ENCODE results near the gene PRIM1.

Gene PRIM1

GRCh38 chr12:56773113-56773512 lies 21.0 kb upstream of the PRIM1 start:
- no peak overlapping the region for H3K9ac ChIP-seq (ENCODE audit: insufficient read length, low read depth)
- no peaks in the 10 kb centered on the region for H3K36me3 ChIP-seq (ENCODE audit: insufficient read depth, insufficient read length, low read length)
- no peak for TF ChIP-seq SUZ12 (IDR thresholded peaks at IDR 0.05; ENCODE audit: extremely low read depth, insufficient read depth, insufficient read length)
- H3K4me1 ChIP-seq (ENCODE audit: insufficient read depth, insufficient read length), result peaks cover 4% of the 10 kb centered on the region
- H3K27me3 ChIP-seq (ENCODE audit: insufficient read depth, insufficient read length), result no peaks in the 10 kb centered on the region
- no peak overlapping the region for H3K4me3 ChIP-seq (ENCODE audit: insufficient read length, low read depth)
- no peak for DNase-seq (ENCODE audit: low read depth, low spot score)
- peaks cover 12% of the 10 kb centered on the region for H3K9me3 ChIP-seq (ENCODE audit: insufficient read depth, low read length)

- no peak for DNase-seq (ENCODE audit: low read depth, low spot score)
Observed at GRCh38 chr12:56772625-56773024, 20.5 kb upstream of the PRIM1 start.

GRCh38 chr12:56769868-56770267 lies 17.7 kb upstream of the PRIM1 start:
- TF ChIP-seq SUZ12 (IDR thresholded peaks at IDR 0.05; ENCODE audit: extremely low read depth, insufficient read depth, insufficient read length), result no peak
- no peak for TF ChIP-seq YY1 (IDR thresholded peaks at IDR 0.05; ENCODE audit: insufficient read depth, insufficient read length)
- TF ChIP-seq ZNF274 (IDR thresholded peaks at IDR 0.05; ENCODE audit: low read depth, low read length), result no peak
- peaks cover 8% of the 10 kb centered on the region for H3K4me1 ChIP-seq (ENCODE audit: insufficient read depth, insufficient read length)
- H3K9me3 ChIP-seq (ENCODE audit: insufficient read depth, low read length), result 0 out of 2 replicates have a peak, but pooled peaks cover 4% of the 10 kb centered on the region
- H3K27me3 ChIP-seq (ENCODE audit: insufficient read depth, insufficient read length), result no peaks in the 10 kb centered on the region
- H3K4me3 ChIP-seq (ENCODE audit: insufficient read length, low read depth), result no peak overlapping the region
- no peaks in the 10 kb centered on the region for H3K36me3 ChIP-seq (ENCODE audit: insufficient read depth, insufficient read length, low read length)
- no peak overlapping the region for H3K9ac ChIP-seq (ENCODE audit: insufficient read length, low read depth)
- DNase-seq (ENCODE audit: low read depth, low spot score), result no peak

More at GRCh38 chr12:56772625-56773024, 20.5 kb upstream of the PRIM1 start:
- Histone ChIP-seq H3K36me3 (ENCODE audit: insufficient read depth, insufficient read length, low read length) (no peaks in the 10 kb centered on the region), H3K4me3 (ENCODE audit: insufficient read length, low read depth) (no peak overlapping the region), H3K9me3 (ENCODE audit: insufficient read depth, low read length) (peaks cover 12% of the 10 kb centered on the region), H3K9ac (ENCODE audit: insufficient read length, low read depth) (no peak overlapping the region), H3K4me1 (ENCODE audit: insufficient read depth, insufficient read length) (peaks cover 5% of the 10 kb centered on the region), H3K27me3 (ENCODE audit: insufficient read depth, insufficient read length) (no peaks in the 10 kb centered on the region)
- TF ChIP-seq ZNF274 (IDR thresholded peaks at IDR 0.05; ENCODE audit: low read depth, low read length), result no peak
- no peak for TF ChIP-seq SUZ12 (IDR thresholded peaks at IDR 0.05; ENCODE audit: extremely low read depth, insufficient read depth, insufficient read length)
- no peak for TF ChIP-seq YY1 (IDR thresholded peaks at IDR 0.05; ENCODE audit: insufficient read depth, insufficient read length)

GRCh38 chr12:56768424-56768823 lies 16.3 kb upstream of the PRIM1 start:
- Histone ChIP-seq H3K36me3 (ENCODE audit: insufficient read depth, insufficient read length, low read length) (no peaks in the 10 kb centered on the region), H3K4me1 (ENCODE audit: insufficient read depth, insufficient read length) (peaks cover 8% of the 10 kb centered on the region), H3K9ac (ENCODE audit: insufficient read length, low read depth) (no peak overlapping the region), H3K4me3 (ENCODE audit: insufficient read length, low read depth) (no peak overlapping the region), H3K27me3 (ENCODE audit: insufficient read depth, insufficient read length) (no peaks in the 10 kb centered on the region), H3K9me3 (ENCODE audit: insufficient read depth, low read length) (no peaks in the 10 kb centered on the region)
- no peak for DNase-seq (ENCODE audit: low read depth, low spot score)
- TF ChIP-seq YY1 (IDR thresholded peaks at IDR 0.05; ENCODE audit: insufficient read depth, insufficient read length) (no peak), ZNF274 (IDR thresholded peaks at IDR 0.05; ENCODE audit: low read depth, low read length) (no peak)

GRCh38 chr12:56766535-56766934 lies 14.4 kb upstream of the PRIM1 start:
- Histone ChIP-seq H3K4me1 (ENCODE audit: insufficient read depth, insufficient read length) (peaks cover 8% of the 10 kb centered on the region), H3K4me3 (ENCODE audit: insufficient read length, low read depth) (no peak overlapping the region), H3K9me3 (ENCODE audit: insufficient read depth, low read length) (no peaks in the 10 kb centered on the region), H3K9ac (ENCODE audit: insufficient read length, low read depth) (no peak overlapping the region), H3K36me3 (ENCODE audit: insufficient read depth, insufficient read length, low read length) (no peaks in the 10 kb centered on the region), H3K27me3 (ENCODE audit: insufficient read depth, insufficient read length) (no peaks in the 10 kb centered on the region)
- TF ChIP-seq ZNF274 (IDR thresholded peaks at IDR 0.05; ENCODE audit: low read depth, low read length), result no peak
- TF ChIP-seq YY1 (IDR thresholded peaks at IDR 0.05; ENCODE audit: insufficient read depth, insufficient read length), result no peak
- TF ChIP-seq SUZ12 (IDR thresholded peaks at IDR 0.05; ENCODE audit: extremely low read depth, insufficient read depth, insufficient read length), result no peak
- no peak for DNase-seq (ENCODE audit: low read depth, low spot score)

- H3K9me3 ChIP-seq (ENCODE audit: insufficient read depth, low read length), result peaks cover 6% of the 10 kb centered on the region
Observed at GRCh38 chr12:56763753-56764657, 11.9 kb upstream of the PRIM1 start.

GRCh38 chr12:56761812-56762211 lies 9.7 kb upstream of the PRIM1 start:
- Histone ChIP-seq H3K27me3 (ENCODE audit: insufficient read depth, insufficient read length) (no peaks in the 10 kb centered on the region), H3K4me1 (ENCODE audit: insufficient read depth, insufficient read length) (peaks cover 3% of the 10 kb centered on the region), H3K9me3 (ENCODE audit: insufficient read depth, low read length) (peaks cover 22% of the 10 kb centered on the region), H3K36me3 (ENCODE audit: insufficient read depth, insufficient read length, low read length) (no peaks in the 10 kb centered on the region), H3K4me3 (ENCODE audit: insufficient read length, low read depth) (no peak overlapping the region), H3K9ac (ENCODE audit: insufficient read length, low read depth) (no peak overlapping the region)
- TF ChIP-seq ZNF274 (IDR thresholded peaks at IDR 0.05; ENCODE audit: low read depth, low read length) (no peak), SUZ12 (IDR thresholded peaks at IDR 0.05; ENCODE audit: extremely low read depth, insufficient read depth, insufficient read length) (no peak), YY1 (IDR thresholded peaks at IDR 0.05; ENCODE audit: insufficient read depth, insufficient read length) (no peak)
- DNase-seq (ENCODE audit: low read depth, low spot score), result no peak

More at GRCh38 chr12:56763753-56764657, 11.9 kb upstream of the PRIM1 start:
- Histone ChIP-seq H3K4me3 (ENCODE audit: insufficient read length, low read depth) (no peak overlapping the region), H3K4me1 (ENCODE audit: insufficient read depth, insufficient read length) (peaks cover 8% of the 10 kb centered on the region), H3K36me3 (ENCODE audit: insufficient read depth, insufficient read length, low read length) (no peaks in the 10 kb centered on the region), H3K9ac (ENCODE audit: insufficient read length, low read depth) (no peak overlapping the region), H3K27me3 (ENCODE audit: insufficient read depth, insufficient read length) (no peaks in the 10 kb centered on the region)
- no peak for DNase-seq (ENCODE audit: low read depth, low spot score)
- no peak for TF ChIP-seq YY1 (IDR thresholded peaks at IDR 0.05; ENCODE audit: insufficient read depth, insufficient read length)
- TF ChIP-seq ZNF274 (IDR thresholded peaks at IDR 0.05; ENCODE audit: low read depth, low read length), result no peak
- no peak for TF ChIP-seq SUZ12 (IDR thresholded peaks at IDR 0.05; ENCODE audit: extremely low read depth, insufficient read depth, insufficient read length)
